Measurements from ENCODE around the gene CLEC2A. TPM values are rescaled to one million over a fixed set of nuclear protein-coding genes. Genes with fewer than 3 reads are reported as not detected.

The CLEC2A gene
- polyA plus RNA-seq, 4 donors = not detected

DNA sequence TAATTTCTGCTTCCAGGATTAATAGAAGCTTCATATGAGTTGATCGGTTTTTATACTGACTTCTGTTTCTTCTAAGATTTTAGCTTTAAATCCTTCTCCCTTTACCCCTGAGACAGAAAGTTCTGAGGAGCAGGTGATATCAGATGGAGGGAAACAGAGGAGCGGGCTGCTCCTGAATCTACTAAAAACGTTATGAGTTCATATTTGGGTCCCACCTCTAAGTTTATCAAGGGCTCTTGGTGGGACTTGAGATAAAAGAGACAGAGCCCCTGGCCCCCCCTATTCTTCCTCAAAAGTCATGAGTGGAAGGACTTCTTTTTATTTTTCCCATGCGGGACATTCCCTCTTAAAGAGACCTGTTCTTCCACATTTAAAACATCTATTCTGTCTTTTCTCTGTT, 23.8 kb downstream of the CLEC2A start:
- no peaks in the 10 kb centered on the region for H3K4me1 ChIP-seq (ENCODE audit: control insufficient read depth in 3 of 3, insufficient read depth in 2 of 3, low read depth in 1 of 3, low read length in 2 of 3)

DNA sequence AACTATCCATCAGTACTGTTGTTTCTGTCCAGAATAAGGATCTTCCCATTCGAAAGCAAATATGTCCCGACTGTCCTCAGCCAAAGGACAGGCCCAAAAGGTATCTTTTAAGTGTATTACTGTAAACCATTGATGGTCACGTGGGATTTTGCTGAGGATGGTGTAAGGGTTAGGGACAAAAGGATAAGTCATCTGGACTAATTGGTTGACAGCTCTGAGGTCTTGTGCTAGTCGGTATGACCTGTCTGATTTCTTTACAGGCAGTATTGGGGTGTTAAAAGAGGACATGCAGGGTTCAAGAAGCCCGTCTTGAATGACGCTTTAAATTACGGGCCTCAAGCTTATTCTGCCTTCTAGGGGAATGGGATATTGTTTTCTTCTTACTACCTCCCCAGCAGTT, 24.4 kb downstream of the CLEC2A start:
- H3K9me3 ChIP-seq (ENCODE audit: control insufficient read depth in 2 of 2, insufficient read depth in 1 of 2, low read depth in 1 of 2, low read length in 1 of 2) = peaks cover 0 to 31% of the 10 kb centered on the region in 2 donors
- no peak overlapping the region for H3K27ac ChIP-seq (ENCODE audit: low read depth in 1 of 3, low read length in 2 of 3)
- DNase-seq (no peak), FAIRE-seq (no peak)
- 86 to 93% (median 92%) methylated on average over 7 of the region's 7 CpGs for WGBS, 3 donors
- H3K36me3 ChIP-seq (ENCODE audit: control insufficient read depth in 3 of 3, insufficient read depth in 2 of 3, low read depth in 1 of 3, low read length in 3 of 3) = no peaks in the 10 kb centered on the region
- no peaks in the 10 kb centered on the region for H3K4me1 ChIP-seq (ENCODE audit: control insufficient read depth in 3 of 3, insufficient read depth in 2 of 3, low read depth in 1 of 3, low read length in 2 of 3)
- no peaks in the 10 kb centered on the region for H3K27me3 ChIP-seq (ENCODE audit: control insufficient read depth in 3 of 3, insufficient read depth in 3 of 3, low read length in 3 of 3)
- H3K4me3 ChIP-seq (ENCODE audit: low read depth in 1 of 3, low read length in 3 of 3) = no peak overlapping the region

More for the DNA sequence above, 23.8 kb downstream of the CLEC2A start:
- Histone ChIP-seq H3K4me3 (ENCODE audit: low read depth in 1 of 3, low read length in 3 of 3) (no peak overlapping the region), H3K27me3 (ENCODE audit: control insufficient read depth in 3 of 3, insufficient read depth in 3 of 3, low read length in 3 of 3) (no peaks in the 10 kb centered on the region), H3K27ac (ENCODE audit: low read depth in 1 of 3, low read length in 2 of 3) (no peak overlapping the region), H3K9me3 (ENCODE audit: control insufficient read depth in 2 of 2, insufficient read depth in 1 of 2, low read depth in 1 of 2, low read length in 1 of 2) (peaks cover 0 to 30% of the 10 kb centered on the region in 2 donors), H3K36me3 (ENCODE audit: control insufficient read depth in 3 of 3, insufficient read depth in 2 of 3, low read depth in 1 of 3, low read length in 3 of 3) (no peaks in the 10 kb centered on the region)
- DNase-seq (no peak), FAIRE-seq (no peak)
- WGBS, 3 donors = 85 to 93% (median 91%) methylated on average over 4 of the region's 4 CpGs

DNA sequence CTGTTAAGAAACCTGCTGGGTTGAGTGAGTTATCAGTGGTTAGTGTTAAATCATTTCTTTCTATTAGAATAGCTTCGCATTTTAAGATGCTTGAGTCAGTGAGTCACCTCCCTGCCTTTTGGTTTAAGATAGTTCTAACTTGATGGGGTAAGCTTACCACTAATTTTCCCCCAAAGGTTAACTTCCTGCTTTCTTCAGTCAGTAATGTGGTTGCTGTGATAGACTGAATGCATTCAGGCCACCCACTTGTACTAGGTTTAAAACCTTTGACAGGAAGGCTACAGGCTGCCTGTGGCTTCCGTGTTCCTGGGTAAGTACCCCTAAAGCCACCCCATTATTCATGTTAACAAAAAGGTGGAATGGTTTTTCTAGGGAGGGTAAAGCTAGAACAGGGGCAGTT, 25.3 kb downstream of the CLEC2A start:
- Histone ChIP-seq H3K9me3 (ENCODE audit: control insufficient read depth in 2 of 2, insufficient read depth in 1 of 2, low read depth in 1 of 2, low read length in 1 of 2) (peaks cover 0 to 33% of the 10 kb centered on the region in 2 donors), H3K4me1 (ENCODE audit: control insufficient read depth in 3 of 3, insufficient read depth in 2 of 3, low read depth in 1 of 3, low read length in 2 of 3) (no peaks in the 10 kb centered on the region), H3K4me3 (ENCODE audit: low read depth in 1 of 3, low read length in 3 of 3) (no peak overlapping the region), H3K36me3 (ENCODE audit: control insufficient read depth in 3 of 3, insufficient read depth in 2 of 3, low read depth in 1 of 3, low read length in 3 of 3) (no peaks in the 10 kb centered on the region), H3K27ac (ENCODE audit: low read depth in 1 of 3, low read length in 2 of 3) (no peak overlapping the region), H3K27me3 (ENCODE audit: control insufficient read depth in 3 of 3, insufficient read depth in 3 of 3, low read length in 3 of 3) (no peaks in the 10 kb centered on the region)
- FAIRE-seq (no peak), DNase-seq (peak in 1 of 2 donors; percentile 65)
- WGBS, 3 donors = 65 to 80% (median 69%) methylated on average over 2 of the region's 2 CpGs

DNA sequence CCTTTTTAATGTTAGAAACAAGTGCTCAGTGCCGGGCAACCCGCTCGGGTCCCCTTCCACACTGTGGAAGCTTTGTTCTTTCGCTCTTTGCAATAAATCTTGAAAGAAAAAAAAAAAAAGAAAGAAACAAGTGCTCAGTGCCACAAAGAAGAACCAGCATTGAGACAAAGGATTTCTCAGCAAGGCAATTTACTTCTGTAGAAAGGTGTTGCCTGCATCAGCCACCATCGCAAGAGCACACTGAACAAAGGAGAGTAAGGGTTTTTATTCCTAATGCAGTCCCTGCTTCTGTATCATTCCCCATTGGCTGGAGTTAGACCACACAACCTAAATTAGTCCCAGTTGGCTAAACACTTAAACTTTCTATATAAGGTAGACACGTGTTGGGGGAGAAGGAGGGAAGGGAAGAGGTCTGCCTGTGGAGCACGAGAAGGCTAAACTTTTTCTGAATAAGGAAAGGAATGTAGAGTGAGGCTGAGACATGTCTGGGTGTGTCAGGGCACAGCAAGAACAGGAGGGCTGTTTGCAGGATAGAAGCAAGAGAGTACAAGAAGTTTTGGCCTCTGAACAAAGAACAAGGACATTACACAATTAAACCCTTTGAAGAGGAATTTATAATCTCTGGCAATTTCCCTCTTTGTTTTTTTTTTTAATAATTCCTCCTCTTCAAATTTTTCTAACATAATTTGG, 29.5 kb downstream of the CLEC2A start:
- H3K27me3 ChIP-seq (ENCODE audit: control insufficient read depth in 3 of 3, insufficient read depth in 3 of 3, low read length in 3 of 3) = no peaks in the 10 kb centered on the region
- no peak for DNase-seq
- no peaks in the 10 kb centered on the region for H3K36me3 ChIP-seq (ENCODE audit: control insufficient read depth in 3 of 3, insufficient read depth in 2 of 3, low read depth in 1 of 3, low read length in 3 of 3)
- no peak overlapping the region for H3K27ac ChIP-seq (ENCODE audit: low read depth in 1 of 3, low read length in 2 of 3)
- WGBS, 3 donors = 88 to 90% (median 90%) methylated on average over 7 of the region's 7 CpGs
- FAIRE-seq = no peak
- peaks cover 0 to 7% of the 10 kb centered on the region in 2 donors for H3K9me3 ChIP-seq (ENCODE audit: control insufficient read depth in 2 of 2, insufficient read depth in 1 of 2, low read depth in 1 of 2, low read length in 1 of 2)
- no peaks in the 10 kb centered on the region for H3K4me1 ChIP-seq (ENCODE audit: control insufficient read depth in 3 of 3, insufficient read depth in 2 of 3, low read depth in 1 of 3, low read length in 2 of 3)
- no peak overlapping the region for H3K4me3 ChIP-seq (ENCODE audit: low read depth in 1 of 3, low read length in 3 of 3)

GRCh38 chr12:9900930-9901329, 31.2 kb downstream of the CLEC2A start:
- H3K36me3 ChIP-seq (ENCODE audit: control insufficient read depth in 3 of 3, insufficient read depth in 2 of 3, low read depth in 1 of 3, low read length in 3 of 3) = no peaks in the 10 kb centered on the region
- no peak overlapping the region for H3K4me3 ChIP-seq (ENCODE audit: low read depth in 1 of 3, low read length in 3 of 3)
- H3K9me3 ChIP-seq (ENCODE audit: control insufficient read depth in 2 of 2, insufficient read depth in 1 of 2, low read depth in 1 of 2, low read length in 1 of 2) = peaks cover 0 to 7% of the 10 kb centered on the region in 2 donors
- no peaks in the 10 kb centered on the region for H3K27me3 ChIP-seq (ENCODE audit: control insufficient read depth in 3 of 3, insufficient read depth in 3 of 3, low read length in 3 of 3)
- H3K27ac ChIP-seq (ENCODE audit: low read depth in 1 of 3, low read length in 2 of 3) = no peak overlapping the region
- H3K4me1 ChIP-seq (ENCODE audit: control insufficient read depth in 3 of 3, insufficient read depth in 2 of 3, low read depth in 1 of 3, low read length in 2 of 3) = no peaks in the 10 kb centered on the region
- DNase-seq (no peak), FAIRE-seq (no peak)
- 58 to 79% (median 62%) methylated on average over 2 of the region's 2 CpGs for WGBS, 3 donors

GRCh38 chr12:9899209-9899608, 33.0 kb downstream of the CLEC2A start:
- FAIRE-seq = no peak
- no peaks in the 10 kb centered on the region for H3K27me3 ChIP-seq (ENCODE audit: control insufficient read depth in 3 of 3, insufficient read depth in 3 of 3, low read length in 3 of 3)
- H3K4me1 ChIP-seq (ENCODE audit: control insufficient read depth in 3 of 3, insufficient read depth in 2 of 3, low read depth in 1 of 3, low read length in 2 of 3) = no peaks in the 10 kb centered on the region
- H3K4me3 ChIP-seq (ENCODE audit: low read depth in 1 of 3, low read length in 3 of 3) = no peak overlapping the region
- 91 to 96% (median 91%) methylated on average over 2 of the region's 2 CpGs for WGBS, 3 donors
- H3K27ac ChIP-seq (ENCODE audit: low read depth in 1 of 3, low read length in 2 of 3) = no peak overlapping the region
- peaks cover 0 to 7% of the 10 kb centered on the region in 2 donors for H3K9me3 ChIP-seq (ENCODE audit: control insufficient read depth in 2 of 2, insufficient read depth in 1 of 2, low read depth in 1 of 2, low read length in 1 of 2)
- no peaks in the 10 kb centered on the region for H3K36me3 ChIP-seq (ENCODE audit: control insufficient read depth in 3 of 3, insufficient read depth in 2 of 3, low read depth in 1 of 3, low read length in 3 of 3)
- DNase-seq = no peak

GRCh38 chr12:9897535-9897934, 34.6 kb downstream of the CLEC2A start:
- Histone ChIP-seq H3K27ac (ENCODE audit: low read depth in 1 of 3, low read length in 2 of 3) (no peak overlapping the region), H3K36me3 (ENCODE audit: control insufficient read depth in 3 of 3, insufficient read depth in 2 of 3, low read depth in 1 of 3, low read length in 3 of 3) (no peaks in the 10 kb centered on the region), H3K9me3 (ENCODE audit: control insufficient read depth in 2 of 2, insufficient read depth in 1 of 2, low read depth in 1 of 2, low read length in 1 of 2) (peaks cover 0 to 4% of the 10 kb centered on the region in 2 donors), H3K4me1 (ENCODE audit: control insufficient read depth in 3 of 3, insufficient read depth in 2 of 3, low read depth in 1 of 3, low read length in 2 of 3) (no peaks in the 10 kb centered on the region), H3K27me3 (ENCODE audit: control insufficient read depth in 3 of 3, insufficient read depth in 3 of 3, low read length in 3 of 3) (no peaks in the 10 kb centered on the region), H3K4me3 (ENCODE audit: low read depth in 1 of 3, low read length in 3 of 3) (no peak overlapping the region)
- no peak for DNase-seq
- WGBS, 3 donors = 66 to 77% (median 75%) methylated on average over 6 of the region's 6 CpGs
- FAIRE-seq = no peak

DNA sequence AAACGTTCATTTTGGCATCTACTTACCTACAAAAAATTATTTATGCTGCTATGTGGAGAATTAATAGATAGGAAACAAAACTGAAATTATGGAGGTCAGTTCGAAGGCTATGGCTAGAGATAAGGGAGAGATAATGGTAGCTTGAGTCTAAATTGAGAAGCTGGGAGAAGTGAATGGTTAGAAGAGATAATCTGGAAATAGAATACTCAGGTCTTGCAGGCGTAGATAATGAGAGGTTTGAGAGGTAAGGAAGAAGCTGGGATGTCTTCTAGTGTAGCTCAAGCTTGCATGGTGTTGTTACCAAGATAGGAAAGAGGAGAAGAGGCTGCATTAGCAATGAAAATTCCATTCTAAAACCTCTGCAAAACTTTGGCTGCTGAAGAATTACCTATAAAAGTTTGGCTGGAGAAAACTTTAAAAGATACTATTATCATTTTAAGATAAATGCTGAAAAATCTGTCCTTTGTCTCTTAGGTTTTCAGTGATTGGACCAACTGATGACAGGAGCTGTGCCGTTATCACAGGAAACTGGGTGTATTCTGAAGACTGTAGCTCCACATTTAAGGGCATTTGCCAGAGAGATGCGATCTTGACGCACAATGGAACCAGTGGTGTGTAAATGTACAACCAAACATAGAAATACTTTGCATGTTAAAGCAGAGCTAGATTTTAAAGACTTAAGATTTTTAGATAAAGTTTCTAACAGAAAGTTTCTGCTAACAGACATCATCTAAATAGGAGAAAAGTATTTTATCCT, 36.8 kb downstream of the CLEC2A start:
- DNase-seq = no peak
- no peaks in the 10 kb centered on the region for H3K4me1 ChIP-seq (ENCODE audit: control insufficient read depth in 3 of 3, insufficient read depth in 2 of 3, low read depth in 1 of 3, low read length in 2 of 3)
- H3K9me3 ChIP-seq (ENCODE audit: control insufficient read depth in 2 of 2, insufficient read depth in 1 of 2, low read depth in 1 of 2, low read length in 1 of 2) = no peaks in the 10 kb centered on the region
- H3K27ac ChIP-seq (ENCODE audit: low read depth in 1 of 3, low read length in 2 of 3) = no peak overlapping the region
- H3K4me3 ChIP-seq (ENCODE audit: low read depth in 1 of 3, low read length in 3 of 3) = no peak overlapping the region
- H3K36me3 ChIP-seq (ENCODE audit: control insufficient read depth in 3 of 3, insufficient read depth in 2 of 3, low read depth in 1 of 3, low read length in 3 of 3) = no peaks in the 10 kb centered on the region
- WGBS, 3 donors = 63 to 77% (median 72%) methylated on average over 6 of the region's 6 CpGs
- no peaks in the 10 kb centered on the region for H3K27me3 ChIP-seq (ENCODE audit: control insufficient read depth in 3 of 3, insufficient read depth in 3 of 3, low read length in 3 of 3)
- FAIRE-seq = no peak
